Stimulated activated CD4-positive, alpha-beta T cell treated with anti-CD3 and anti-CD28 coated beads, Interleukin-15, amount 100 ng/mL, for 48 hours (primary cell): ENCODE data around the gene CASQ1.

Experiments used
- DNase-seq, 2 donors: peaks; one replicate each; pipeline ENCODE4 v3.0.0-alpha.2; 2020; ENCODE audit warnings: low read depth in 2 of 2

The CASQ1 gene

GRCh38 chr1:160168609-160169369, 21.6 kb upstream of the CASQ1 start:
- DNase-seq: no peak

GRCh38 chr1:160169553-160170399, 20.6 kb upstream of the CASQ1 start:
- peak in 1 of 2 donors; percentile 23 for DNase-seq

GRCh38 chr1:160171354-160171753, 19.0 kb upstream of the CASQ1 start:
- no peak for DNase-seq

GRCh38 chr1:160171980-160172379, 18.4 kb upstream of the CASQ1 start:
- no peak for DNase-seq

GRCh38 chr1:160177231-160177630, 13.1 kb upstream of the CASQ1 start:
- no peak for DNase-seq

GRCh38 chr1:160177667-160178066, 12.7 kb upstream of the CASQ1 start:
- DNase-seq: no peak

- DNase-seq: no peak
These were observed 11.6 kb upstream of the CASQ1 start for GRCh38 chr1:160178731-160179130.

- DNase-seq: no peak
These were observed 11.0 kb upstream of the CASQ1 start for GRCh38 chr1:160179336-160179735.

GRCh38 chr1:160186246-160186645, 4.1 kb upstream of the CASQ1 start:
- DNase-seq: no peak

GRCh38 chr1:160186729-160187128, 3.6 kb upstream of the CASQ1 start:
- DNase-seq: no peak

- no peak for DNase-seq
These were observed 3.0 kb upstream of the CASQ1 start for GRCh38 chr1:160187407-160187806.

GRCh38 chr1:160188341-160188740, 2.0 kb upstream of the CASQ1 start:
- DNase-seq: no peak

GRCh38 chr1:160191756-160192155, 1.4 kb downstream of the CASQ1 start:
- DNase-seq: no peak

GRCh38 chr1:160192234-160192633, 1.9 kb downstream of the CASQ1 start:
- DNase-seq: no peak

- DNase-seq: peak; percentile 63 to 70
These were observed 2.9 kb downstream of the CASQ1 start for GRCh38 chr1:160193091-160193819.

GRCh38 chr1:160193832-160194736, 3.7 kb downstream of the CASQ1 start:
- DNase-seq: no peak

GRCh38 chr1:160194737-160195059, 4.3 kb downstream of the CASQ1 start:
- DNase-seq: no peak

- no peak for DNase-seq
These were observed 5.8 kb downstream of the CASQ1 start for GRCh38 chr1:160196143-160196542.

GRCh38 chr1:160197231-160197630, 6.9 kb downstream of the CASQ1 start:
- no peak for DNase-seq

GRCh38 chr1:160200786-160201185, 10.4 kb downstream of the CASQ1 start:
- DNase-seq: no peak

- DNase-seq: no peak
These were observed 14.3 kb downstream of the CASQ1 start for GRCh38 chr1:160204526-160205241.
